ENCODE data around the gene NEMP1.

NEMP1 gene

GRCh38 chr12:57107456-57108155, 29.0 kb upstream of the NEMP1 start:
- DNase-seq (ENCODE audit: low read depth, low spot score) = no peak

GRCh38 chr12:57106021-57106708, 27.6 kb upstream of the NEMP1 start:
- DNase-seq (ENCODE audit: low read depth, low spot score) = no peak

GRCh38 chr12:57105011-57105753, 26.6 kb upstream of the NEMP1 start:
- DNase-seq (ENCODE audit: low read depth, low spot score) = no peak

GRCh38 chr12:57104292-57104910, 25.8 kb upstream of the NEMP1 start:
- DNase-seq (ENCODE audit: low read depth, low spot score) = no peak

GRCh38 chr12:57103856-57104255, 25.3 kb upstream of the NEMP1 start:
- DNase-seq (ENCODE audit: low read depth, low spot score) = peak; percentile 35

GRCh38 chr12:57101892-57102695, 23.5 kb upstream of the NEMP1 start:
- DNase-seq (ENCODE audit: low read depth, low spot score) = no peak

- no peak for DNase-seq (ENCODE audit: low read depth, low spot score)
Measured at GRCh38 chr12:57099766-57100165, 21.2 kb upstream of the NEMP1 start.

- DNase-seq (ENCODE audit: low read depth, low spot score) = no peak
Measured at GRCh38 chr12:57099047-57099714, 20.6 kb upstream of the NEMP1 start.

- DNase-seq (ENCODE audit: low read depth, low spot score) = no peak
Measured at GRCh38 chr12:57098546-57098945, 20.0 kb upstream of the NEMP1 start.

GRCh38 chr12:57097554-57097835, 18.9 kb upstream of the NEMP1 start:
- no peak for DNase-seq (ENCODE audit: low read depth, low spot score)

GRCh38 chr12:57096748-57097553, 18.4 kb upstream of the NEMP1 start:
- no peak for DNase-seq (ENCODE audit: low read depth, low spot score)

- DNase-seq (ENCODE audit: low read depth, low spot score) = no peak
Measured at GRCh38 chr12:57096099-57096572, 17.5 kb upstream of the NEMP1 start.

GRCh38 chr12:57095440-57095839, 16.8 kb upstream of the NEMP1 start:
- no peak for DNase-seq (ENCODE audit: low read depth, low spot score)

- DNase-seq (ENCODE audit: low read depth, low spot score) = no peak
Measured at GRCh38 chr12:57094208-57095160, 15.9 kb upstream of the NEMP1 start.

GRCh38 chr12:57093415-57094207, 15.0 kb upstream of the NEMP1 start:
- peak; percentile 86 for DNase-seq (ENCODE audit: low read depth, low spot score)

- DNase-seq (ENCODE audit: low read depth, low spot score) = no peak
Measured at GRCh38 chr12:57092876-57093414, 14.4 kb upstream of the NEMP1 start.

- DNase-seq (ENCODE audit: low read depth, low spot score) = no peak
Measured at GRCh38 chr12:57092529-57092862, 13.9 kb upstream of the NEMP1 start.

All from astrocyte of the hippocampus (primary cell).